HG03521 (cell line): Measurements from ENCODE around the gene AJUBA.
"Not testable (repeated sequence)": the region's sequence is repeated elsewhere in the genome, so short reads cannot be mapped to it uniquely, and the experiment has no call there.

Source experiments
- ATAC-seq: cut with Tn5 transposase; IDR thresholded peaks from one replicate; pipeline ENCODE4 v1.9.1; 2021; ENCODE audit warnings: mild to moderate bottlenecking, moderate library complexity; ENCODE audit not compliant: unreplicated experiment

AJUBA gene

DNA sequence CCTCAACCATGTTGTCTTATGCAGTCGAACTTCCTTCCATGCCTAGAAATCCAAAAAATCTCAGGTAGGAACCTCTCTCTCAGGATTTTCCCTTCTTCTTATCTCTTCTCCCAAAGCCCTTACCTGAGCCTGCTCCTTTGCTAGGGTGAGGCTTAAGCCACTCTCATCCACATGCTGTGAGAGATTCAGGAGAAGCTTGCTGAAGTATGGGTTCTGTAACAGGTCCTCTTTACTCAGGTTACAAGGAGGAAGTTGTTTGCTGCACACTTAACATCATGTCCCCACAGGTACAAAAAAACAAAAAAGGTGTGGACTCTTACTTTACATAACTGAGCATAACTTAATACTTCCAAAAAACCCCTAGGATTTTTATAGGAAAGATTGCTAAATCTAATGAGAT is 29.9 kb downstream of the AJUBA start:
- no peak for ATAC-seq

DNA sequence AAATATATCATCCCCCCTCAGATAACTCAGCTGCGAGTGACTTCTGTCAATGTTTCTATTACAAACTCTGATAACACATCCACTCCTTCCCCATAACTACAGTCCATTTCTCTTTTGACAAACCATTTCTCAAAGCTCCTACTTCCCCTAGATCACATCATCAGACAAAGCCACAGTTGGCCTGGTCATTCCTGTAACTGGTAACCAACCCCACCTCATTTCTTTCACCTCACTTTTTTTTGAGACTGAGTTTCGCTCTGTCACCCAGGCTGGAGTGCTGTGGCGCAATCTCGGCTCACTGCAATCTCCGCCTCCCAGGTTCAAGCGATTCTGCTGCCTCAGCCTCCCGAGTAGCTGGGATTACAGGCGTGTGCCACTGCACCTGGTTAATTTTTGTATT is 30.6 kb downstream of the AJUBA start:
- not testable (repeated sequence) for ATAC-seq

DNA sequence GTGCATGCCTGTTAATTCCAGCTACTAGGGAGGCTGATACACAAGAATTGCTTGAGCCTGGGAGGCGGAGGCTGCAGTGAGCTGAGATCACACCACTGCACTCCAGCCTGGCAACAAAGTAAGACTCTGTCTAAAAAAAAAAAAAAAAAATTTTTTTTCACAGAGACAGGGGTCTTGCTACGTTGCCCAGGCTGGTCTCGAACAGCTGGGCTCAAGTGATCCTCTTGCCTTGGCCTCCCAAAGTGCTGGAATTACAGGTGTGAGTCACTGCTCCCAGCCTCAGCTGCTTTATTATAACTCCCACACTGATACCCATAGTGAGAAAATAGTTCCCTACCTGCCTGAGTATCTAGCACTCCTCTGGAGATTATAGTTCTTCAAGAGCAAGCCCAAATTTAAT is 36.7 kb downstream of the AJUBA start:
- ATAC-seq: no peak

DNA sequence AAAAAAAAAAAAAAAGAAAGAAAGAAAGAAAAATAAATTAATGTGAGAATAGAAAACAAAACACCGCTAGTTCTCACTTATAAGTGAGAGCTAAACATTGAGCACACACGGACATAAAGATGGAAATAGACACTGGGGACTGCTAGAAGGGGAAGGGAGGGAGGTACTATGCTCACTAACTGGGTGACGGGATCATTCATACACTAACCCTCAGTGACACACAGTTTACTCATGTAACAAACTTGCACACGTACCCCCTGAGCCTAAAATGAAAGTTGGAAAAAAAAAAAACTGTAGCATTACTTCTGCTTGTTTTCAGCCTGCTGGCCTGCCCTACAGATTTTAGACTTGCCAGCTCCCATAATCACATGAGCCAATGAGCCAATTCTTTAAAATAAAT is 42.7 kb downstream of the AJUBA start:
- no peak for ATAC-seq

DNA sequence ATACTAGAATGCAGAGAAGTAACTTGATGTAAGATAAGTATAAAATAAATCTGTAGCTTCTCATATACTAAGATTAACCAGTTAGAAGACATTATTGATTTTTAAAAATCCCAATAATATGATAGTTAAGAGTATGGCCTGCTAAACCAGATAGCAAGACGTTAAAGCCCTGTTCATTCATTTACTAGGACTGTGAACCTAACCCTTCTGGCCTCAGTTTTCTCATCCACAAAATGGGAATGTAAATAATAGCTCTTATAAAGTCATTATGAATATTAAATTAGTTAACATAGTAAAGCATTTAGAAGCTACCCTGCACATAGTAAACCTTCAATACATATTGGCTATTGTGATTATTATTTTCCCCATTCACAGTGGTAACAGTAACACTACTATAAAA is 47.2 kb downstream of the AJUBA start:
- no peak for ATAC-seq

DNA sequence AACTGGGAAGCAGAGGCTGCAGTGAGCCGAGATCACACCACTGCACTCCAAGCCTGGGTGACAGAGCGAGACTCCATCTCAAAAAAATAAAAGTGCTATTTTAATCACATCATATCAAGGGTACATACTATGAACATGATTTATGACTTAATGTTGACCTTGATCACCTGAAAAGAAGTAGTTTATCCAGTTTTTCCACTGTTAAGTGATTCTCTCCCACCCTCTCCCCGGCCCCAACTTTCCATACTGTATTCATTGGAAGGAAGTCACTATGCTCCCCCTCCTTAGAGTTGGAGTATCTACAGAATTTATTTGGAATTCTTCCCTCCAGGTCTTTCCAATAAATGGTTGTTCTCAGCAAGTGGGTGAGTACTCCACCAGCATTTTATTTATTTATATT is 50.2 kb downstream of the AJUBA start:
- no peak for ATAC-seq

DNA sequence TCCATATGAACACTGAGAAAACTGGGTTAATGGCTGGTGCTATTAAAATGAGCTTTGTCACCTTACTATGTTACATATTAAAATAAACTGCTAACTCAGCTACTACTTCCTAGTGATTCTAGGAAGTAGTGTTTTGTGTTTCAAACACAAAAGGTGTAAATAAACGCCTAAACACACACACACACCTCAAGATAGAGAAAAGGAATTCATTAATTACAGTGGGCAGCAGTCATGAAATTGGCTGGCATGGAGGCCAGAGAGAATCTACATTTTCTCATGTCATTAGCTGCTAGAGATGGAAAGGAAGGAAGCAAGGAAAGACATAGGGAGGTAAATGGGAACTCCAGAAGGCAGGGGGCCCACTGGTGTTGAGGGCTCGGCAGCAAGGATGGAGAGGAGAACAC is 52.4 kb downstream of the AJUBA start:
- ATAC-seq: peak; percentile 2

DNA sequence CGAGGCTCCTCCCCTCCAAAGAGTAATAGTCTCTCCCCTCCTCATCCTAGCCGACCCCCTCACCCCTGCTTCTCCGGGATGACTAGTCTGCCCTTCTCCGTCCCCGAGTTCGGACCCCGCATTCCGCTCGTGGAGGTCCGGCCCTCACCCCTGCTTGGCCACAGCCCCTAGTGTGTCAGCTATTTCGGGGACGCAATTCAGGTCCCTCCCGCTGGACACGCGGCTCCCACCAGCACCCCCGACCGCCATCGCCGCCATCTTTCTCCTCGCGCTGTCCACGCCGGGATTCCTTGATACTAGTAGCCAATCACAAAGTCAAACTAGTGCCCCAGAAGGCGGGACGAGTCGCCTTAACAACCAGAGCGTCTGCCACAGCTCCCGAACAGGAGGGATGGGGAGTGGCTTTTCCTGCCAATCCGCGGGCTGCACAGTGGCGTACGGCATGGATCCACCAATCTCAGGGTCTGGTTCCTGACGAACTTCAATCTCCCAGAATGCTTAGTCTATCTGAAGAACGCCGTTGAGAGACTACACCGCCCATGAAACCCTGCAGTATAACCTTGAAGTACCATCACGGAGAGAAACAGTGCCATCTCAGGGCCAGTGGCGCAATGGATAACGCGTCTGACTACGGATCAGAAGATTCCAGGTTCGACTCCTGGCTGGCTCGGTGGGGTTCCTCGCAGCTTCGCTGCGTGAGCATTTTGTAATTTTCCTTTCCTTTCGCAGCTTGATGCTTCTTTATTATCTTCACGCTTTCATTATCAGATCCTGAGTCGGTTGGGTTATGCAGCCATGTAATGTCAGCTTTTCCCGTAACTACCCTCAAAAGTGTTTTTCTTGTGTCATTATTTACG is 53.0 kb downstream of the AJUBA start, which contains the start of gene PRMT5:
TSS of gene PRMT5 (minus strand) at position 273 of the 857 bp plus-strand sequence. CDS start at position 258, 15 bp downstream.
- ATAC-seq: peak; percentile 91

DNA sequence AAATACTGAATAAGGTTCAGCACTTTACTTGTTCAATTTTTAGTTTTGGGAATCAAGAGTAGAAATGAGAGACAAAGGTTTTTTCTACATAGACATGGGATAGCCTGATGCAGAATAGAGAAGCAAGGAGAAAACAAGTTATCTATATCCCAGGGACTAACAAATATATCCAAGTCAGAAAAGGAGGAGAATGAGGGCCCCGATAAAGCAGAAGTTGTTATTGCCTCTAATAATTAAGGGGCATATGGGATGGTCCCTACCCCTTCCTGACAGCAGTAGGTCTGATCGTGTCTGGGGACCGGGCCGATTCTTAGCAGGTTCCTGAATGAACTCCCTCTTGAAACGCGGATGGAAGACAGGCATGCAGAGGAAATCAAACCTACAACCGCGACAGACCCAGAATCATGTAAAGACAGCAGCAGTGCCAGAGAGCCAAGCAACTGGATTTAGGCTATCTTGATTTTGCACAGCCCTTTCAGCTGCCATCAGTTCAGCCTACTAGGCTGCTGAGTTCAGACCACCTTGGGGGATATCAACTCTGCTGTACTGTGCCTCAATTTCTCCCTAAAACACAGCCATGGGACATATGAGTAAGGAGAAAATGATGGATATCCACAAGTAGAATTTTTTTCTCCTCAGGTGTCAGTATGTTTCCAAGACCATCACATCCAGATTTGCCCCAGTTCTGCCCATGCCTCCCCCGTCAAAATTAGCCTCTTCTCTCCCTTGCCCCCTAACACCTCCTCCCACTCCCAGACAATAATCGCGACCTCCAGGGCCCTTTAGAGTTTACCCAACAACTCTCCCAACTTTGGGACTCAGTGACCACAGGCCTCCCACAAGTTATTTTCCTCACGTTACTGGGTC is 53.9 kb downstream of the AJUBA start:
- no peak for ATAC-seq

DNA sequence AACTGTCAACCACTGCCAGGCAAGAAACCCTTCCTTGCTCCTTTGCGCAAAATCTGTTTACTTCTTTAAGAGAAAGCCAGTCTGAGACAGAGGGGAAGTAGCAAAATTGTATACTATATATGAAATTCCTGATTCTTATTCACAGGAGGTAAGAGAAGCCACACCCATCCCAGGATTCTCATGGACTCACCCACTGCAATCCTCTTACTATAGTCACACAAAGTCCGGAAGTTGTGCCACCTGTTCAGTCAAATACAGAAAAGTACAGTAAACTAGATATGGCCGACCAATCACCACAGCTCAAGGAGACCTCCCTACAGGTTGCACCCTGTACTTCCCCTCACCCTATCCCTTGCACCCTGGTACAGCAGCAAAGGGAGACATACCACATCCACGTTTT is 56.0 kb downstream of the AJUBA start:
- ATAC-seq: no peak

DNA sequence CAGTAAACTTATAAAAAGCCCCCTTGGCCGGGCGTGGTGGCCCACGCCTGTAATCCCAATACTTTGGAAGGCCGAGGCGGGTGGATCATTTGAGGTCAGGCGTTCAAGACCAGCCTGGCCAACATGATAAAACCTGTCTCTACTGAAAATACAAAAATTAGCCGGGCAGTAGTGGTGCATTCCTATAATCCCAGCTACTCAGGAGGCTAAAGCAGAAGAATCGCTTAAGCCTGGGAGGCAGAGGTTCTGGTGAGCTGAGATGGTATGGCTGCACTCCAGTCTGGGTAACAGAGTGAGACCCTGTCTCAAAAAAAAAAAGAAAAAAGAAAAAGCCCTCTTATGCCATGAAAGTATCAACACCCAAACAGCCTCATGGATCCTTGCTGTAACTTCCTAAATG is 56.8 kb downstream of the AJUBA start:
- ATAC-seq: no peak

DNA sequence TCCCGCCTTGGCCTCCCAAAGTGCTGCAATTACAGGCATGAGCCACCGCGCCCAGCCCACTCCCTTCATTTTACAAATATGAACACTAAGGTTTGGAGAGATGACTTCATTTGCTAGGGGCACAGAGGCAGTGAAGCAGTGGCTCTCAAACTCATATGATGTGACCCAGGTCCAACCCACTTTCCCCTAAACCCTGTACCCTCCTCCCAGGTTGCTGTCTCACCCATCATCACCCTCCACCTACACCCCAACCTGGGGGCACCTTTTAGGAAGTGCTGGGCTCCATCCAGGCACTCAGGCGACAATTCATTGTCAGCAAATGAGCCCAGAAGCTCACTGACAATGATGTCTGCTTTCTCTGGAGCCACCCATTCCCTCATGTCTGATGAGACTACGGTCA is 58.6 kb downstream of the AJUBA start:
- ATAC-seq: no peak

DNA sequence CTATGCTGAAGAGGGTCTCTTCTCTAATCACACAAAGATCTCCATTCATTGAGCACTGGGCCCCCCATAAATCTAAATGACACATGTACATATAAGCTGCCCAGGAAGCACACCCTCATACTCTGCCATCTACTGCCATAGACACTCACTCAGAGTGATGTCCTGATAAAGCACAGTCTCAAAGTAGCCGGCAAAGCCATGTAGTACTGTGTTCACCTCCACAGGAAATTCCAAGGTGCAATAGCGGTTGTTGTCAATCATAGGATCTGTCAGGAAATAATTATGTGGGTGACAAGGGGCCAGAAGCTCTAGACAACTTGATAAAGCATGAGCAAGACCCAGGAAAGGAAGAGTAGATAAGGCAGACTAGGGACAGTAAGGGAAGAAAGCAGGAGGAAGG is 60.1 kb downstream of the AJUBA start:
- ATAC-seq: no peak
